ENCODE results near the gene ESR2. TPM values are rescaled to one million over a fixed set of nuclear protein-coding genes. Genes with fewer than 3 reads are reported as not detected.

ESR2 gene
- total and polyA plus RNA-seq, 2 donors (not counting 3 experiments of a cell fraction or from before 2014, with no cell fraction given), result 0.10 to 0.58 TPM

DNA sequence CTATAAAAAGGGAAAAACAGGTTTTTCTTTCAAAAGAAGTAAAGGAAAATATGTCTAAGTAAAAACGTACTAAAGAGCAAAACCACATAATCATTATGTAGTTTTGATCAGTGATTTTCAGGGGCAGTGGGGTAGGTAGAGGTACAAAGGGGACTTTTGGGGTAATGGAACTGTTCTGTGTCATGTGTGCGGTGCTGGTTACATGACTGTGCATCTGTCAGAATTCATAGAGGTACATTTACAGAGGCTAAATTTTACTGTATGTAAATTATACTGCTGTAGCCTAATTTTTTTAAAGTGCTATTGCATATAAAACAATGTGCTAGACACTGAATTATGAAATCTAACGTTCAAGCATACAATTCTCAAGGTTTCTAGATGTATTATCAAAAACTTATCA, 2.0 kb downstream of the ESR2 start:
- CTCF ChIA-PET, result no interaction called here
- Histone ChIP-seq H3K4me2 (ENCODE audit: insufficient read depth, low read length) (no peak overlapping the region), H3K9me1 (replicated peaks; ENCODE audit: control insufficient read depth, extremely low read depth, insufficient read depth, low read length) (no peaks in the 10 kb centered on the region), H3K79me2 (ENCODE audit: control insufficient read depth, insufficient read depth, low read length) (no peaks in the 10 kb centered on the region), H3K36me3 (ENCODE audit: control insufficient read depth in 2 of 2, extremely low read depth in 1 of 2, insufficient read depth in 2 of 2, low read length in 2 of 2) (no peaks in the 10 kb centered on the region), H3K4me3 (replicated peaks in 1 of 3; ENCODE audit: insufficient read depth in 1 of 3, low read depth in 1 of 3, low read length in 3 of 3) (no peak overlapping the region), H3K4me1 (ENCODE audit: control insufficient read depth, extremely low read depth, insufficient read depth, low read length) (peaks cover 29% of the 10 kb centered on the region), H3K9ac (replicated peaks; ENCODE audit: extremely low read depth, insufficient read depth, low read length) (no peak overlapping the region), H3K27ac (ENCODE audit: insufficient read depth, low read depth, low read length) (no peak overlapping the region), H3K9me3 (replicated peaks; ENCODE audit: control insufficient read depth, insufficient read depth, low read length) (no peaks in the 10 kb centered on the region), H4K20me1 (replicated peaks; ENCODE audit: control insufficient read depth, extremely low read depth, insufficient read depth, low read length) (no peaks in the 10 kb centered on the region), H2AFZ (ENCODE audit: low read depth, low read length) (no peak overlapping the region), H3K27me3 (ENCODE audit: control insufficient read depth in 2 of 2, insufficient read depth in 2 of 2, low read length in 2 of 2) (peaks cover 2 to 3% of the 10 kb centered on the region in 2 experiments)
- POLR2A ChIA-PET, result no interaction called here
- intact Hi-C loops (cut with micrococcal nuclease), result no loop called here
- DNase-seq (ENCODE audit: low read depth, low spot score) (no peak), FAIRE-seq (no peak)
- TF ChIP-seq JUN (IDR thresholded peaks at IDR 0.05; ENCODE audit: borderline replicate concordance, insufficient read depth, insufficient read length, low read depth) (no peak), MYC (IDR thresholded peaks at IDR 0.05; ENCODE audit: low read depth, low read length) (no peak), EZH2 (IDR thresholded peaks at IDR 0.05; ENCODE audit: borderline replicate concordance, low read depth, low read length, severe bottlenecking) (no peak), GATA2 (IDR thresholded peaks at IDR 0.05; ENCODE audit: insufficient read depth, insufficient read length, low read depth, low read length) (no peak), FOS (IDR thresholded peaks at IDR 0.05; ENCODE audit: borderline replicate concordance, insufficient read depth, low read length) (no peak), POLR2AphosphoS5 (IDR thresholded peaks at IDR 0.05; ENCODE audit: insufficient read depth, low read depth, low read length) (no peak), POLR2A (IDR thresholded peaks at IDR 0.05; ENCODE audit: low read depth, low read length) (no peak)
- TF ChIP-seq, protein P1, sequence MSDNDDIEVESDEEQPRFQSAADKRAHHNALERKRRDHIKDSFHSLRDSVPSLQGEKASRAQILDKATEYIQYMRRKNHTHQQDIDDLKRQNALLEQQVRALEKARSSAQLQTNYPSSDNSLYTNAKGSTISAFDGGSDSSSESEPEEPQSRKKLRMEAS (IDR thresholded peaks at IDR 0.05; ENCODE audit: insufficient read depth, insufficient read length), result no peak
- TF ChIP-seq, protein P2, sequence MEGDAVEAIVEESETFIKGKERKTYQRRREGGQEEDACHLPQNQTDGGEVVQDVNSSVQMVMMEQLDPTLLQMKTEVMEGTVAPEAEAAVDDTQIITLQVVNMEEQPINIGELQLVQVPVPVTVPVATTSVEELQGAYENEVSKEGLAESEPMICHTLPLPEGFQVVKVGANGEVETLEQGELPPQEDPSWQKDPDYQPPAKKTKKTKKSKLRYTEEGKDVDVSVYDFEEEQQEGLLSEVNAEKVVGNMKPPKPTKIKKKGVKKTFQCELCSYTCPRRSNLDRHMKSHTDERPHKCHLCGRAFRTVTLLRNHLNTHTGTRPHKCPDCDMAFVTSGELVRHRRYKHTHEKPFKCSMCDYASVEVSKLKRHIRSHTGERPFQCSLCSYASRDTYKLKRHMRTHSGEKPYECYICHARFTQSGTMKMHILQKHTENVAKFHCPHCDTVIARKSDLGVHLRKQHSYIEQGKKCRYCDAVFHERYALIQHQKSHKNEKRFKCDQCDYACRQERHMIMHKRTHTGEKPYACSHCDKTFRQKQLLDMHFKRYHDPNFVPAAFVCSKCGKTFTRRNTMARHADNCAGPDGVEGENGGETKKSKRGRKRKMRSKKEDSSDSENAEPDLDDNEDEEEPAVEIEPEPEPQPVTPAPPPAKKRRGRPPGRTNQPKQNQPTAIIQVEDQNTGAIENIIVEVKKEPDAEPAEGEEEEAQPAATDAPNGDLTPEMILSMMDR (IDR thresholded peaks at IDR 0.05; ENCODE audit: extremely low read depth in 1 of 2, insufficient read depth in 1 of 2, low read depth in 1 of 2, low read length in 2 of 2), result no peak
- no TSS peak for BruUV-seq (replicated peaks)
- dilution Hi-C loops (cut with MboI; ENCODE audit: extremely low pct_ligation_motif_present, low sequenced_read_pairs), result no loop called here
